Stimulated activated CD8-positive, alpha-beta memory T cell treated with anti-CD3 and anti-CD28 coated beads, Interleukin-4, amount 100 ng/mL, for 1 hour (primary cell): Measurements from ENCODE around the gene CEACAM6.
"Not testable (repeated sequence)": the region's sequence is repeated elsewhere in the genome, so short reads cannot be mapped to it uniquely, and the experiment has no call there.

Experiments
- DNase-seq, 2 donors: peaks; one replicate each; pipeline ENCODE4 v3.0.0-alpha.2; 2020; ENCODE audit warnings: low read depth in 2 of 2, low spot score in 1 of 2

Gene CEACAM6

DNA sequence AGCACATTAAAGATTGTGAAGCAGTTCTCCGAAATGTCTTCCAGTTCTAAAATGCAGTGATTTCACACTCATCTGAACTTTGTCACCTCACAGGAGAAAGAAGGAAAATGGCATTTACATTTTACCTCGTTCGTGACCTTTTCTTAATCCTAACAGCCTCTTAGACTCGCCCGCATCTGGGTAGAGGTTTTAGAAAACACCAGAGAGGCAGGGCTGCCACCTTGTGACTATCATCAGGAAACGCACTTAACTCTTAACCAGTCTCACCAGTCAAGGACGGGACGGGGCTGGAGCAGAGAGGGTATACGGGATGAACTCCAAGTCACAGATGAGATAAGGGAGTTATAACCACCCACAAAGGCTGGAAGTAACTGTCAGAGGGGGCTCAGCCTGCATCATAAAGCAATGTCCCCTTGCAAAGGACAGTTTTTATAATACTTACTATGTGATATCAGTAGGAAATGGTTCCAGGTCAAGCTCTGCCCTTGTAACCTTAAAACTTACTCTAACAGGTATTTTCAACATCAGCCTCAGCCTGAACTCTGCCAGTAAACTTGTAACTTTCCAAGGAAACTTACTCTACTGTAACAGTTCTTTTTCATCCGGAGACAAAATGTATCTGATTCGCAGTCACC lies 8.6 kb upstream of the CEACAM6 start:
- no peak for DNase-seq

DNA sequence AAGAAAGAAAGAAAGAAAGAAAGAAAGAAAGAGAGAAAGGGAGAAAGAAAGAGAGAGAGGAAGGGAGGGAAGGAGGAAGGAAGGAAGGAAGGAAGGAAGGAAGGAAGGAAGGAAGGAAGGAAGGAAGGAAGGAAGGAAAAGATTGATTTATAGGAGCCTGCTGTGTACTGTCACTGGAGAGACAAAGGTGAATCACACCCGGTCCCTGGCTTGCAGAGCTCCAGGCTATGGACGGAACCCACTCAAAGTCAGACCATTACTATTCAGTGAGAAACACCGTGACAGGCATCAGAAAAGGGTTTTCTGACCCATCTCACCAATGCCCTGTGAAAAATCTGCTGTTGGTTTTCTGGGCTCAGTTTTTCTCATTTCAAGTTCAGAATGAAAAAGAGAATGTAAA lies 7.3 kb upstream of the CEACAM6 start:
- no peak for DNase-seq

DNA sequence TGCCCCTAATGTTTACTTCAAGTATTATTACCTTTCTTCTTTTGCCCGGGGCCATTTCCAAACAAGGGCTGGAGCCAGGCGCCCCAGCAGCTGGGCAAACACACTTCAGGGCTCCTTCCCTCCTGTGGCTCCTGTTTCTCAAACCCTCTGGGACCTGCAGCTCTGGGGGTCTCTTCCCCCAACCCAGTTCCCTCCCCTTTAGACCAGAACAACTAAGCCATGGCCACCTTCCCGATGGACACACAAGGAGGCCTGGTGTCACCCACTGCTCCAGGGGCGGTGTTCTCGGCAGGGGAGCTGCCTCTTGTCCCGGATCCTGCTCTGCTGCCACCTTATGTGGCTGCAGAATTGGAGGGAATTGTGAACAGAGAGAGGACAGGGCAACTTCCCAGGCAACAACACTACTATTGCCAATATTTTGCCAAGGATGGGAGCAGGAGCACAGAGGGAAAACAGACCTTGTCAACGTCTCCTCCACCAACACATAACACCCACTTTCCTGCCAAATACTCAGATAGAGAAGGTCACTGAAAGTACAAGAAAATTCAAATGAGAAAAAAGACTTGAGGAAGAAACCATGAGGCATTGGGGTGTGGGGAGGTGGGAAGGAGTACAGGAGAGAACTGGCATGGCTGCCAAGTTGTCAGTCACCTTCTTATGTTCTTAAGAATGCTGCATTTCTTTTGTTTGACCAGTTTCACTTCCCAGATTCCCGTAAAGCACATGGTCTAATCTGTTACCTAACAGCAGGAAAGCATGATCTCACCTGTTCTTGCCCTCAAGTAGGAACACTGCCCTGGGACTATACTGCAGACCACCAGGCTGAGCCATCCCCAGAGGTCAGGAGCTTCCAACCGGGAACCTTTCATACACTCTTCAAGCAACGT lies 4.8 kb upstream of the CEACAM6 start:
- not testable (repeated sequence) for DNase-seq

DNA sequence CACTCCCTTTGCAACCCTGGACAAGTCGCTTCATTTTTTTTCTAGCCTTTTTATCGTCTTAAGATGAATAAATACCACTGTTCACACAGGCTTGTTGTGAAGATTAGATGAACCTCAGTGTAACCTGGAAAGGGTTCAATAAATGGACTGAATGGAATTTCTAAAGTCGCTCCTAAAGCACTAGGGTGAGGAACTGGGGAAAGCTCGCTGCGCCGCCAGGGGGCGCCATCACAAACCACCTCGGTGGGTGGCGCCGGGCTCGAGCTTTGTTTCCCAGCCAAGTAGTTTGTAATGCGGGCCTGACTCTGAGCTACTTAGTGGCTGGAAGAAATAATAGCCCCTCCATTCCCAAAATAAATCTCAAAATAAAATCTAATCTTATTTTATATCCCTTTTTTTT lies 2.2 kb upstream of the CEACAM6 start:
- DNase-seq, result peak; percentile 52 to 57

DNA sequence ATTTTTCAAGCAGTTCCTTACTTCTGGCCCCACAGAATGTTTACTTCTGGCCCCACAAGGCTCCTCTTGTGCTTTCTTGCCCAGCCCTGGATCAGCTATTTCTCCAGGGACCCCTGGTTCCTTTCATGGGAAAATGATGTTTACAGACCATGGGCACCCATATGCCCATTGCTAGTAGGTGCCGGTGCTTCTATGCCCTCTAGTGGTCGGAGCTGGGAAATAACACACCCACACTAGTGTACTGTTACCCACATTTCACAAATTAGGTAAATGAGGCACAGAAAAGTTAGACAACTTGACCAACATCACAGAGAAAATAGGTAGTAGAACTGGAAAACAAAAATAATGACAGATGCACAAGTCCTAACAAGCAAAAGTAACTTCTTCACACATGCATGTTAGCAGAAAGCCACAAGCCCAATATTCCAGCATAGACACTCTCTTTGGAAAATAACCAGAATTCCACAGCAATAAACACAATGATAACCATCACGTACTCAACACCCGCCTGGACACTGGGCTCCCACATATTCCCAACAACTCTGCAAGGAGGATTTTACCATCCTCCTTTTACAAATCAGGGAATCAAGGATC lies 1.3 kb upstream of the CEACAM6 start:
- peak; percentile 51 for DNase-seq

DNA sequence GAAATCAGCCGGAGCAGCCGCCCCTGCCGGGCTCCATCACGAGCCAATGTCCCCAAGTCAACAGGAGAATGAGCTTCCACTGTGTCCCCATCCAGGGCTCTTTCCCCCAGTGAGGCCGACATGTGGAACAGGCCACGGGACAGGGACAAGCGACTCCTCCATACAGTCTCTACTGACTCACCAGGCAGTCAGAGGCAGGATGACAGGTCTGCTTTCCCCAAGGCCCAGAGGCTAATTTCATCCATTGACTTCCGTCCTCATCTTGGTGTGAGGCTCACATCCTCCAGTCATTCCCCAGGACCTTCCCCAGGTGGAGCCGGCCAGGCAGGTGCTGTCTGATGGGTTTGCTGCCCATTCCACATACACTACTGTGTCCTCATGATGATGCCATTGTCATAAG lies 3.5 kb downstream of the CEACAM6 start:
- DNase-seq, result no peak

DNA sequence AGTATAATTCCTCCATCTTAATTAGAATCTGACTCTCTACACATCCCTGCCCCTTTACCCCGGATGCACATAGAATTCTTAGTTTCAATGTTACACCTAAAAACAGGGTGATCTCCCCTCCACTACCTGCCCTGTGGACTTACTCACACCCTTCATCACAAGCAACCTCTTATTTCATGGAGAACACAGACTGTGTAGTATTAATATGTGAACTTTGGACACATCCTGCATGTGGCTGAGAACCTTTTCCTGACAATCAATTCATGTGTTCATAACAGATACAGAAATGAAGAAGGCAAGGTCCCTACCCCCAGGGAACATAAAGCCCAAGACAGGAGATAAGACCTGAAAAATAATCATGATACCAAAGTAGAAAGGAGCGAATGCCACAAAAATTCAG lies 11.8 kb downstream of the CEACAM6 start:
- no peak for DNase-seq

DNA sequence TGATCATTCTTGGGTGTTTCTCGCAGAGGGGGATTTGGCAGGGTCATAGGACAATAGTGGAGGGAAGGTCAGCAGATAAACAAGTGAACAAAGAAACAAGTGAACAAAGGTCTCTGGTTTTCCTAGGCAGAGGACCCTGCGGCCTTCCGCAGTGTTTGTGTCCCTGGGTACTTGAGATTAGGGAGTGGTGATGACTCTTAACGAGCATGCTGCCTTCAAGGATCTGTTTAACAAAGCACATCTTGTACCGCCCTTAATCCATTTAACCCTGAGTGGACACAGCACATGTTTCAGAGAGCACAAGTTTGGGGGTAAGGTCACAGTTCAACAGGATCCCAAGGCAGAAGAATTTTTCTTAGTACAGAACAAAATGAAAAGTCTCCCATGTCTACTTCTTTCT lies 12.8 kb downstream of the CEACAM6 start:
- DNase-seq, result not testable (repeated sequence)

DNA sequence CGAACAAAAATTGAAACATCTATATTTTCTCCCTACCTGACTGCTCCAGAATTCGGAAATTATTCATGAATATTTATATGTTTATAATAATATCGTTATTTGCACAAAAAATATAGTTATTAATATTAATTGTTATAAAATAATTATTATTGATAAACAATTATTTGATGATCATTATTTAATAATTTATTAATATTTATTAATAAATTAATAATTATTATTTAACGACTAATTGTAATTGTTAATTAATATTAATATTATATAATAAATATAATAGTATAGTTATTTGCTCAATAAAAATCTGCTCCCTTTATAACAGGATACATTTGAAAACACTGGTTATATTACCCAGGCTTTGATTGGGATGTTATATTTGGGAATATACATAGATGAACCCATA lies 14.3 kb downstream of the CEACAM6 start:
- no peak for DNase-seq

DNA sequence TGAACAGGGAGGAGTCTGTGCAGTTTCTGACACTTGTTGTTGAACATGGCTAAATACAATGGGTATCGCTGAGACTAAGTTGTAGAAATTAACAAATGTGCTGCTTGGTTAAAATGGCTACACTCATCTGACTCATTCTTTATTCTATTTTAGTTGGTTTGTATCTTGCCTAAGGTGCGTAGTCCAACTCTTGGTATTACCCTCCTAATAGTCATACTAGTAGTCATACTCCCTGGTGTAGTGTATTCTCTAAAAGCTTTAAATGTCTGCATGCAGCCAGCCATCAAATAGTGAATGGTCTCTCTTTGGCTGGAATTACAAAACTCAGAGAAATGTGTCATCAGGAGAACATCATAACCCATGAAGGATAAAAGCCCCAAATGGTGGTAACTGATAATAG lies 16.1 kb downstream of the CEACAM6 start:
- DNase-seq, result no peak

DNA sequence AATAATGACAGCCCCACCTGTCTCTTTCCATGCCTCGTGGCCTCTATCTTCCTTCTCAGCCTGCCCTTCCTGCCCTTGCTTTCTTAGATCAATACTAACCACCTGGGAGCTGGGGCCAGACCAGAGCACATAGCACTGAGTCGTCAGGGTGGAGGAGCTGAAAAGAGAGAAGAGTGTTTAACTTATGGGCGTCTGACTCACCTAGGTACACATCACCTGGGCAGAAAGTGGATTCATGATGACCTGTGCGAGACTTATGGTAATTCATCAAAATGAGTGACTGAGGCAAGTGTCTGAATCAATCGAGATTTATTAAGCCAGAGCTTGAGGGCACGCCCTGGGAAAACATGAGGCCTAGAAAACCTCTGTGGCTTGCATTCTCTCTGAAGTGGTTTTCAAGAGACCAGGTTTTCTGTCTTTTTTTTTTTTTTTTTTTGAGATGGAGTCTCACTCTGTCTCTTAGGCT lies 19.2 kb downstream of the CEACAM6 start:
- peak in 1 of 2 donors; percentile 19 for DNase-seq

DNA sequence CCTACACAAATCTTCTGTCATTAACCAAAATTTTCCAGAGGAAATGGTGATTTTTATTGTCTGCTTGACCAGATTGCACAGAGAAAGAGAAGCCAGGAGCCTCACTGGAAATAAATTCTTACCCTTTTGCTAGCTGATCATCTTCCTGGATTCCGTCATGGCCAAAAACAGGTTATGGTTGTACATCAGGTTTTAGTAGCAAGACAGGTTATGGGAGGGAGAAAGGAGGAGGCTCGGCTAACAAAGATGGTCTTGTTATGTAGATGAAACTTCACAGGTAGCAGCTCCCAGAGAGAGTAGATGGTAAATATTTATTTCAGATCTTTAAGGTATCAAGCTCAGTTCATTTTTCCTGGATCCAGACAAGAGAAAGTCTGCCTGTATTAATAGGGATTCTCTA lies 21.4 kb downstream of the CEACAM6 start:
- no peak for DNase-seq

DNA sequence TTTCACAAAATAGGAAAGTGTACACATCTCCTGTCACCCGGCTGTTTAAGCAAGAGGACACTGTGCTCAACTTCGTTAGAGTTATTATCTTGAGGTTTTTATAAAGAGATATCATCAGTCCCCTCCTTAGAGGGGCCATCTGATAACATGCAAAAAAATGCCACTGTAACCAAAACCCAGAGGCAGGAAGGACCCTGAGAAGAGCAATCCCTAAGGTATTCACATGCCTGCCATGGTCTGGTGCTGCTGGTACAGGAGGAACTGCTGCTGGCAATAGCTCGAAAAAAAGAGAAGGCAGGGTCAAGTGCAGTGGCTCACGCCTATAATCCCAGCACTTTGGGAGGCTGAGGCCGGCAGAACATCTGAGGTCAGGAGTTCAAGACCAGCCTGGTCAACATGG lies 28.3 kb downstream of the CEACAM6 start:
- DNase-seq, result no peak

DNA sequence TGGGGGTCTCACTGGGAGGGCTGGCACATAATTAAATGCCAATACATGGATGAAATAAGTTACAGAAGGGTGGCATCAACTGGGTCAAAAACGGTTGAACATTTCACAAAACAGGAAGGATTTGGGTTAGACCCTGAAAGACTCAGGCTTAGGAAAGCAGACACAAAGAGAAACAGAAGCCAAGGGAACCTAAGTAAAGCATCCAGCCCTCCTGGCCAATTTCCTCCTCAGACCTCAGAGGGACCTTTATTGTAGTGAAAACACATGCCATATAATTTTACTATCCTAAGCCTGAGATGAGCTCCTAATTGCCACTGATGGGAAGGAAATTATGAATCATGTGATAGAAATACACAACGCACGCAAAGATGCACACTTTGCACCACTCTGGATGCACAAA lies 29.0 kb downstream of the CEACAM6 start:
- DNase-seq, result no peak

DNA sequence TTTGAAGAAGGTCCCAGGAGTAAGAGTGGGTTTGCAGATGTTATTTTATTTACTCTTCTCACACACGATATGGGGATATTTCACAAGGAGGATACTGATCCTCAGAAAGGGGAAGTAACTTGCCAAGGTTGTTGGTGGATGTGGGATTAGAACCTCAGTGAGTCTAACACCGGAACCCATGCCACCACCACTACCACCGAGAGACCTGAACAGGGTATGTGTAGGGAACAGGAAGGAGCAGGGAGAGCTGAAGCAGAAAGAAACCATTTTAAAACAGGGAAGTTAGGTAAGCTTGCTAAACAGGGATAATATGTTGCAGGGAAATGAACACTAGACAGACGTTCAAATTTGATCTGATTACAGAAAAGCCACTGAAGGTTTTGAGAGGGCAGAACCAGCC lies 29.4 kb downstream of the CEACAM6 start:
- DNase-seq, result no peak

DNA sequence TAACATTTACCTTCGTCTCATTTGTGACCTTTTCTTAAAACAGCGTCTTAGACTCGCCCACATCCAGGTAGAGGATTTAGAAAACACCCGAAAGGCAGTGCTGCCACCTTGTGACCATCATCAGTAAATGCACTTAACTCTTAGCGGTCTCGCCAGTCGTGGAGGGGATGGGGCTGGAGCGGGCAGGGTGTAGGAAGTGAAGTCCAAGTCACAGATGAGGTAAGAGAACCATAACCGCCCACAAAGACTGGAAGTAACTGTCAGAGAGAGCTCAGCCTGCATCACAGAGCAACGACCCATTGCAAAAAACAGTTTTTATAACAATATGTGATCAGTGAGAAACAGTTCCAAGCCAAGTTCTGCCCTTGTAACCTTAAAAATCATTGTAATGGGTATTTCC lies 30.3 kb downstream of the CEACAM6 start:
- peak; percentile 22 to 42 for DNase-seq

DNA sequence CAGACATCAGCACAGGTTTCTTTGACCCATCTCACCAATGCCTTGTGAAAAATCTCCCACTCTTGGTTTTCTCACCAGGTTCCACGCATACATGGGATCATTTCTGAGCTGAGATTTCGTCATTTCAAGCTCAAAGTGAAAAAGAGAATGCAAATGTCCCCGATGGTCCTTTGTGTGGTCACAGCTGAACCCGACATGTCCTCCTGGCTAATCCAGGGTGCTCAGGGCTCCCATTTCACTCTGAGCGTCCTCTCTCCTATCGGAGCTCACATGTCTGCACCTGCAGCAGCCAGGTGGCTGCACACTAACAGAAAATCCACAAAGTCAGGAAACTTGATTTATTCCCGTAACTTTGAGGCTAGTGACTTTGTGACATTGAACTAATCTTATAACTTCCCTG lies 31.7 kb downstream of the CEACAM6 start:
- DNase-seq, result no peak

DNA sequence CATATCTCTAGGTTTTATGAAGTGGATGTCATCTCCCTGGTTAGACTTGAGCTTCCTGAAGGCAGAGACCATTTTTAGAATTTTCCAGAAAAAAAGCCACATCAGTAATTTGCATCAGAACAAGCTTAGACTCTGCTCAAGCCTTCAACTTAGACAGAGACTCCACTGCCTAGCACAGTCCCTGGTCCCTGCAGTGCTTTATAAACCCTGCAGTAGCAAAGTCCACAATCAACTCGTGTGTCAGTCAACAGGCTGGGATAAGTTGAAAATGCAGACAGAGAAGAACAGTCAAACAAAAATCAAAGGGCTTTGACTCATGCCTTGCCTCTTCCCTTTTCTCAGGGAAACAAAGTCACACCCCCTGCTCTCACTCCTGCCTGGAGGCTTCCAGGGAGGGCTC lies 33.2 kb downstream of the CEACAM6 start:
- DNase-seq, result not testable (repeated sequence)

DNA sequence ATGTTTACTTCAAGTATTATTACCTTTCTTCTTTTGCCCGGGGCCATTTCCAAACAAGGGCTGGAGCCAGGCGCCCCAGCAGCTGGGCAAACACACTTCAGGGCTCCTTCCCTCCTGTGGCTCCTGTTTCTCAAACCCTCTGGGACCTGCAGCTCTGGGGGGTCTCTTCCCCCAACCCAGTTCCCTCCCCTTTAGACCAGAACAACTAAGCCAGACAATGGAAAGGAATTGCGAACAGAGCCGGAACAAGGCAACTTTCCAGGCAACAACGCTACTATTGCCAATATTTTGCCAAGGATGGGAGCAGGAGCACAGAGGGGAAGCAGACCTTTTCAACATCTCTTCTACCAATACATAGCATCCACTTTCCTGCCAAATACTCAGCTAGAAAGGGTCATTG lies 33.7 kb downstream of the CEACAM6 start:
- not testable (repeated sequence) for DNase-seq

DNA sequence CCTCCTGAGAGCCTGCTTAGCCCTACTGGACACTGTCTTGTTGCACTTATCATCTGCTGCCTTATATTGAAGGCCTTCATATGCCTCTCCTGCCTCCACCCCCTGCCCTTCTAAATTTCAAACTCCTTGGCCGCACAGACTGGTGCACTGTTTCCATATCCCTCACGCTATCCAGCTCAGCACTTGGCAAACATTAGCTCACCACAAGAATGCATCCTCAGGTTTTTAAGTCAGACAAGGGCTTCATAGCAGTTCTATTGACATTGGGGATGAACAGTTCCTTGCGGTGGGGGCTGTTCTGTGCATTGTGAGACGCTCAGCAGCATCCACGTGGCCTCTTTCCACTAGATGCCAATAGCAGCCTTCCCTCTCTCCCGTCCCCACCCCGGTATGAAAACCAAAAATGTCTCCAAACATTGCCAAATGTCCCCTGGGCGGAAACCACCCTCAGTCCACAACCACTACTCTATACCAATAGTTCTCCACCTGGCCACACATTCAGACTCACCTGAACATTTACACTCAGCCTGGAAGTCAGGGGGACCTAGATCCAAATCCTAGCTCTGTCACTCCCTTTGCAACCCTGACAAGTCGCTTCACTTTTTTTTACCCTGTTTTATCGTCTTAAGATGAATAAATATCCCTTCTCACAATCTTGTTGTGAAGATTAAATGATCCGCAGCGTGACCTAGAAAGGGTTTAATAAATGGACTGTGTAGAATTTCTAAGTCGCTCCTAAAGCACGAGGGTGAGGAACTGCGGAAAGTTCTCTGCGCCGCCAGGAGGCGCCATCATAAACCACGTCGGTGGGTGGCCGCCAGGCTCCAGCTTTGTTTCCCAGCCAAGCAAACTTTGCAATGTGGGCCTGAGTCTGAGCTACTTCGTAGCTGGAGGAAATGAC lies 37.4 kb downstream of the CEACAM6 start:
- DNase-seq, result peak in 1 of 2 donors; percentile 28

DNA sequence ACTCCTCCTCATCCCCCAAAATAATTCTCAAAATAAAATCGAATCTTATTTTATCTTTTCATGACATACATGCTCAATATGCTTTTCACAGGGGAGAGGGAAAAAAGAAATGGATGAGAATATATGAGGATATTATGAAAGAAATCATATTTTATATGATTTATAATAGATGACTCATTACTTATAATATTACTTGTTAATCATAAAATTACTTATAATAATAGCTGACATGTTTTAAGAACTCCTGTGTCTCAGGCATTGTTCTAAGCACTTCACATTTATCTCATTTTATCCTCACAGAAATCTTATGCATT lies 38.0 kb downstream of the CEACAM6 start:
- DNase-seq, result no peak
